H1 (cell line): Measurements from ENCODE around the gene PCDHGB3.

ENCODE experiments used
- CTCF ChIP-seq, 3 experiments: IDR thresholded peaks; 1 replicate in 2 of 3; 2 replicates in 1 of 3; pipeline versions ENCODE4 v1.5.1 to v1.6.1; 2011; ENCODE audit warnings: low read length in 3 of 3, mild to moderate bottlenecking in 3 of 3, inconsistent platforms in 2 of 3, low read depth in 1 of 3, moderate library complexity in 1 of 3; ENCODE audit not compliant: insufficient read depth in 1 of 3; ENCODE audit errors: control extremely low read depth in 1 of 3
- GABPA ChIP-seq: IDR thresholded peaks from 2 replicates; pipeline ENCODE4 v1.6.1; 2011; ENCODE audit warnings: mild to moderate bottlenecking, low read length, moderate library complexity, borderline replicate concordance; ENCODE audit not compliant: insufficient read depth
- RFX5 ChIP-seq: IDR thresholded peaks from 2 replicates; pipeline ENCODE4 v1.6.1; 2011; ENCODE audit warnings: low read depth, low read length, improper control_type of control experiment, borderline replicate concordance

DNA sequence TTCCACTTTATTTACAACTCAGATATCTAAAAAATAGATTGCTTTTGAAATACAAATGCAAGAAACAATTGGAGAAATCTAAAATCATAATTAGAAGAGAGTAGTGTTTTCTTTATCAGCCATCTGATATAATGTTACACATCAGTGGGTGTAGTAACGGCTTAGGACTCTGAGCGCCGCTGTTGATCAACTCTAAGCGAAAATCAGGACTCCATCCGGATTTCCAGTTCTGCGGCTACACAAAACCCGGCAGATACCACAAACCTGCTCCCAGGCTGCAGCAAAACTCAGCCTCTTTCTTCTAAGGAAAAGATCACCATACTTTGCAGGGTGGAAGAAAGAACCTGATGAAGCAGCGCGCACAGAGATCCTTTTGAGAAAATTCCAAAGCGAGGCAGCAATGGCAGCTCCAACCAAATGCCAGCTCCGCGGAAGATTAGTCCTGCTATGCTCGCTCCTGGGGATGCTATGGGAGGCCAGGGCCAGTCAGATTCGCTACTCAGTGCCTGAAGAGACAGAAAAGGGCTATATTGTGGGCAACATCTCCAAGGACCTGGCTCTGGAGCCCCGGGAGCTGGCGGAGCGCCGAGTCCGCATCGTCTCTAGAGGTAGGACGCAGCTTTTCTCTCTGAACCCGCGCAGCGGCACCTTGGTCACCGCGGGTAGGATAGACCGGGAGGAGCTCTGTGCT is 32.7 kb downstream of the PCDHGB3 start, which contains the start of gene PCDHGA9:
- no peak for TF ChIP-seq GABPA
- peak in 2 of 3 experiments; percentile 21 to 35; a peak in 3 of 4 replicates for TF ChIP-seq CTCF (IDR thresholded peaks at IDR 0.05; ENCODE audit: control extremely low read depth in 1 of 3, insufficient read depth in 1 of 3, low read depth in 1 of 3, low read length in 3 of 3)
- TF ChIP-seq RFX5, result no peak
